Activated naive CD8-positive, alpha-beta T cell treated with anti-CD3 and anti-CD28 coated beads, Interleukin-2, amount 50 U/mL, for 16 hours (primary cell): ENCODE measurements around the gene PAX9.

Experiments used
- DNase-seq: peaks from one replicate; pipeline ENCODE4 v3.0.0-alpha.2; 2020; ENCODE audit warnings: low read depth, low spot score

Gene PAX9

GRCh38 chr14:36655963-36656686, 5.5 kb upstream of the PAX9 start:
- DNase-seq, result no peak

- DNase-seq, result no peak
Observed at GRCh38 chr14:36656687-36657398, 4.8 kb upstream of the PAX9 start.

GRCh38 chr14:36657399-36658122, 4.1 kb upstream of the PAX9 start:
- DNase-seq, result no peak

- DNase-seq, result no peak
Observed at GRCh38 chr14:36658123-36659009, 3.3 kb upstream of the PAX9 start.

GRCh38 chr14:36659010-36659821, 2.4 kb upstream of the PAX9 start:
- DNase-seq, result no peak

GRCh38 chr14:36659822-36660735, 1.6 kb upstream of the PAX9 start:
- DNase-seq, result no peak

GRCh38 chr14:36660736-36661505, 739 bp upstream of the PAX9 start:
- DNase-seq, result no peak

- DNase-seq, result no peak
Observed at GRCh38 chr14:36662258-36662542, 540 bp downstream of the PAX9 start.

GRCh38 chr14:36662543-36663403, 1.1 kb downstream of the PAX9 start:
- no peak for DNase-seq

- DNase-seq, result no peak
Observed at GRCh38 chr14:36663404-36664321, 2.0 kb downstream of the PAX9 start.

- DNase-seq, result no peak
Observed at GRCh38 chr14:36664322-36665193, 2.9 kb downstream of the PAX9 start.

- no peak for DNase-seq
Observed at GRCh38 chr14:36665887-36666415, 4.3 kb downstream of the PAX9 start.

- DNase-seq, result no peak
Observed at GRCh38 chr14:36666416-36667206, 5.0 kb downstream of the PAX9 start.

- no peak for DNase-seq
Observed at GRCh38 chr14:36667679-36668078, 6.0 kb downstream of the PAX9 start.

GRCh38 chr14:36671149-36671548, 9.5 kb downstream of the PAX9 start:
- DNase-seq, result no peak
